NCI-H69 (cell line): ENCODE measurements around the gene KLK7.
"Not testable (repeated sequence)": the region's sequence is repeated elsewhere in the genome, so short reads cannot be mapped to it uniquely, and the experiment has no call there.

Experiments used
- DNase-seq: peaks from one replicate; lab custom pipeline; 2025; lab: John Stamatoyannopoulos, UW

Gene KLK7

GRCh38 chr19:50975766-50976165, 8.0 kb downstream of the KLK7 start:
- no peak for DNase-seq

- no peak for DNase-seq
These were observed 8.8 kb downstream of the KLK7 start for GRCh38 chr19:50974702-50975556.

GRCh38 chr19:50972795-50973376, 10.8 kb downstream of the KLK7 start:
- DNase-seq: no peak

GRCh38 chr19:50969810-50970209, 13.9 kb downstream of the KLK7 start:
- DNase-seq: not testable (repeated sequence)

- DNase-seq: no peak
These were observed 14.3 kb downstream of the KLK7 start, which contains the start of gene KLK6 for GRCh38 chr19:50969413-50969760. KLK6 (minus strand) TSS chr19:50969591; CDS start chr19:50968104, 1,487 bp downstream.

GRCh38 chr19:50968716-50969412, 14.9 kb downstream of the KLK7 start:
- no peak for DNase-seq

GRCh38 chr19:50967929-50968715, 15.6 kb downstream of the KLK7 start:
- no peak for DNase-seq

GRCh38 chr19:50964266-50964665, 19.5 kb downstream of the KLK7 start:
- DNase-seq: no peak

- DNase-seq: no peak
These were observed 20.3 kb downstream of the KLK7 start for GRCh38 chr19:50963381-50963780.

GRCh38 chr19:50962245-50962644, 21.5 kb downstream of the KLK7 start:
- no peak for DNase-seq

- no peak for DNase-seq
These were observed 23.8 kb downstream of the KLK7 start for GRCh38 chr19:50959731-50960500.

GRCh38 chr19:50957587-50957986, 26.1 kb downstream of the KLK7 start:
- DNase-seq: no peak

- no peak for DNase-seq
These were observed 30.8 kb downstream of the KLK7 start, which contains the start of gene KLK5 for GRCh38 chr19:50952910-50953309. KLK5 (minus strand) TSS chr19:50953038; CDS start chr19:50952657, 381 bp downstream.

GRCh38 chr19:50949861-50950260, 33.9 kb downstream of the KLK7 start:
- DNase-seq: no peak

- DNase-seq: no peak
These were observed 36.6 kb downstream of the KLK7 start for GRCh38 chr19:50947123-50947522.

GRCh38 chr19:50944795-50945194, 38.9 kb downstream of the KLK7 start:
- DNase-seq: no peak

- DNase-seq: no peak
These were observed 40.5 kb downstream of the KLK7 start for GRCh38 chr19:50943074-50943828.

- no peak for DNase-seq
These were observed 44.1 kb downstream of the KLK7 start for GRCh38 chr19:50939596-50939995.

- no peak for DNase-seq
These were observed 50.1 kb downstream of the KLK7 start for GRCh38 chr19:50933640-50934039.

- DNase-seq: no peak
These were observed 51.0 kb downstream of the KLK7 start for GRCh38 chr19:50932690-50933083.
